Measurements from ENCODE around the gene SIGLEC1. TPM values are rescaled to one million over a fixed set of nuclear protein-coding genes. Genes with fewer than 3 reads are reported as not detected.

The SIGLEC1 gene
- total RNA-seq, 1 donor from 2014 or later, result not detected

GRCh38 chr20:3727401-3728021 lies 15.1 kb upstream of the SIGLEC1 start:
- Mint-ChIP-seq H3K27me3 (peaks cover 55% of the 10 kb centered on the region), H3K36me3 (ENCODE audit: insufficient read depth) (no peaks in the 10 kb centered on the region), H3K4me3 (ENCODE audit: low read depth) (no peak overlapping the region), H3K4me1 (ENCODE audit: low read depth) (no peaks in the 10 kb centered on the region), H3K9me3 (ENCODE audit: low read depth) (no peaks in the 10 kb centered on the region), H3K27ac (no peak overlapping the region)
- no peak for TF ChIP-seq CTCF (IDR thresholded peaks at IDR 0.05; ENCODE audit: unreplicated experiment)
- DNase-seq (ENCODE audit: low spot score, unreplicated experiment), result no peak

GRCh38 chr20:3724356-3724755 lies 12.0 kb upstream of the SIGLEC1 start:
- no peaks in the 10 kb centered on the region for H3K4me1 Mint-ChIP-seq (ENCODE audit: low read depth)
- no peaks in the 10 kb centered on the region for H3K9me3 Mint-ChIP-seq (ENCODE audit: low read depth)
- peaks cover 53% of the 10 kb centered on the region for H3K27me3 Mint-ChIP-seq
- no peak overlapping the region for H3K27ac Mint-ChIP-seq
- TF ChIP-seq CTCF (IDR thresholded peaks at IDR 0.05; ENCODE audit: unreplicated experiment), result no peak
- H3K36me3 Mint-ChIP-seq (ENCODE audit: insufficient read depth), result no peaks in the 10 kb centered on the region
- no peak for DNase-seq (ENCODE audit: low spot score, unreplicated experiment)
- no peak overlapping the region for H3K4me3 Mint-ChIP-seq (ENCODE audit: low read depth)

GRCh38 chr20:3723284-3723683 lies 10.9 kb upstream of the SIGLEC1 start:
- DNase-seq (ENCODE audit: low spot score, unreplicated experiment), result no peak
- no peak for TF ChIP-seq CTCF (IDR thresholded peaks at IDR 0.05; ENCODE audit: unreplicated experiment)

GRCh38 chr20:3721912-3722311 lies 9.5 kb upstream of the SIGLEC1 start:
- H3K9me3 Mint-ChIP-seq (ENCODE audit: low read depth), result no peaks in the 10 kb centered on the region
- H3K27ac Mint-ChIP-seq, result no peak overlapping the region
- no peak overlapping the region for H3K4me3 Mint-ChIP-seq (ENCODE audit: low read depth)
- no peak for DNase-seq (ENCODE audit: low spot score, unreplicated experiment)
- no peaks in the 10 kb centered on the region for H3K4me1 Mint-ChIP-seq (ENCODE audit: low read depth)
- H3K36me3 Mint-ChIP-seq (ENCODE audit: insufficient read depth), result no peaks in the 10 kb centered on the region
- no peak for TF ChIP-seq CTCF (IDR thresholded peaks at IDR 0.05; ENCODE audit: unreplicated experiment)
- peaks cover 38% of the 10 kb centered on the region for H3K27me3 Mint-ChIP-seq

More at GRCh38 chr20:3723284-3723683, 10.9 kb upstream of the SIGLEC1 start:
- Mint-ChIP-seq H3K4me3 (ENCODE audit: low read depth) (no peak overlapping the region), H3K9me3 (ENCODE audit: low read depth) (no peaks in the 10 kb centered on the region), H3K27ac (no peak overlapping the region), H3K27me3 (peaks cover 49% of the 10 kb centered on the region), H3K36me3 (ENCODE audit: insufficient read depth) (no peaks in the 10 kb centered on the region), H3K4me1 (ENCODE audit: low read depth) (no peaks in the 10 kb centered on the region)

GRCh38 chr20:3720626-3721025 lies 8.2 kb upstream of the SIGLEC1 start:
- Mint-ChIP-seq H3K36me3 (ENCODE audit: insufficient read depth) (no peaks in the 10 kb centered on the region), H3K9me3 (ENCODE audit: low read depth) (no peaks in the 10 kb centered on the region), H3K27me3 (peaks cover 32% of the 10 kb centered on the region), H3K27ac (no peak overlapping the region), H3K4me3 (ENCODE audit: low read depth) (no peak overlapping the region), H3K4me1 (ENCODE audit: low read depth) (no peaks in the 10 kb centered on the region)
- no peak for DNase-seq (ENCODE audit: low spot score, unreplicated experiment)
- TF ChIP-seq CTCF (IDR thresholded peaks at IDR 0.05; ENCODE audit: unreplicated experiment), result no peak
